HEK293 (cell line): ENCODE data around the gene AFAP1L2.

Experiments
- CTCF ChIA-PET: fragments of 350-600 bp; formaldehyde crosslinking; extraction: SDS; loops from one replicate; lab custom pipeline; 2021; ENCODE audit warnings: antibody characterized with exemption; lab: Yijun Ruan, JAX
- POLR2A ChIA-PET: fragments of 300-600 bp; formaldehyde crosslinking; extraction: SDS; loops from one replicate; lab custom pipeline; 2020; ENCODE audit warnings: antibody characterized with exemption, inconsistent platforms; lab: Yijun Ruan, JAX
- H3K27ac ChIP-seq: fragments of 200-500 bp; sonication (Bioruptor generic); 2 replicates; pipeline ENCODE4 v1.5.1; 2014; ENCODE audit warnings: low read depth, low read length, control low read depth, inconsistent platforms; ENCODE audit errors: extremely low read depth
- H3K36me3 ChIP-seq, 2 experiments: fragments of 200-500 bp in 1 of 2; sonication (Bioruptor generic) in 1 of 2; 1 replicate in 1 of 2; 2 replicates in 1 of 2; pipeline ENCODE4 v1.5.1; 2014 to 2017; ENCODE audit warnings: inconsistent platforms in 2 of 2, low read length in 2 of 2; ENCODE audit not compliant: control insufficient read depth in 2 of 2, insufficient read depth in 1 of 2
- H3K4me1 ChIP-seq: fragments of 200-500 bp; sonication (Bioruptor generic); 2 replicates; pipeline ENCODE4 v1.5.1; 2014; ENCODE audit warnings: mild to moderate bottlenecking, low read length, inconsistent platforms; ENCODE audit not compliant: control insufficient read depth, insufficient read depth
- H3K4me3 ChIP-seq: 2 replicates; pipeline ENCODE4 v1.5.1; 2011; ENCODE audit warnings: low read depth, mild to moderate bottlenecking, control low read depth, low read length, moderate library complexity
- H3K9me3 ChIP-seq: fragments of 200-500 bp; sonication (Bioruptor generic); 2 replicates; pipeline ENCODE4 v1.5.1; 2014; ENCODE audit warnings: low read depth, low read length, inconsistent platforms; ENCODE audit not compliant: control insufficient read depth, insufficient read depth
- HOXD13 ChIP-seq: sonication (generic); formaldehyde crosslinking; IDR thresholded peaks from 2 replicates; pipeline ENCODE4 v1.8.0; 2022; ENCODE audit warnings: missing genetic modification reagents, borderline replicate concordance
- KLF7 ChIP-seq: fragments of 450-650 bp; formaldehyde crosslinking; IDR thresholded peaks from 2 replicates; pipeline ENCODE4 v1.5.1; 2016; ENCODE audit warnings: missing biosample characterization, missing genetic modification characterization, borderline replicate concordance
- OVOL3 ChIP-seq: fragments of 450-650 bp; formaldehyde crosslinking; IDR thresholded peaks from 2 replicates; pipeline ENCODE4 v1.5.1; 2016; ENCODE audit warnings: missing biosample characterization, missing genetic modification characterization
- RBAK ChIP-seq: fragments of 450-650 bp; formaldehyde crosslinking; IDR thresholded peaks from 2 replicates; pipeline ENCODE4 v1.5.1; 2016; ENCODE audit warnings: missing biosample characterization, missing genetic modification characterization
- SALL2 ChIP-seq: fragments of 450-650 bp; formaldehyde crosslinking; IDR thresholded peaks from 2 replicates; pipeline ENCODE4 v1.5.0; 2017; ENCODE audit warnings: missing biosample characterization, mild to moderate bottlenecking, missing genetic modification characterization, borderline replicate concordance
- ZBTB10 ChIP-seq: fragments of 450-650 bp; formaldehyde crosslinking; IDR thresholded peaks from 2 replicates; pipeline ENCODE4 v1.5.1; 2016; ENCODE audit warnings: missing biosample characterization, missing genetic modification characterization
- ZBTB20 ChIP-seq: fragments of 450-650 bp; formaldehyde crosslinking; IDR thresholded peaks from 2 replicates; pipeline ENCODE4 v1.5.1; 2016; ENCODE audit warnings: missing biosample characterization, missing genetic modification characterization
- ZFHX2 ChIP-seq: fragments of 450-650 bp; formaldehyde crosslinking; conservative IDR thresholded peaks from 2 replicates; pipeline ENCODE4 v1.5.1; 2016; ENCODE audit warnings: missing biosample characterization, missing genetic modification characterization
- ZFP69B ChIP-seq: fragments of 450-650 bp; formaldehyde crosslinking; IDR thresholded peaks from 2 replicates; pipeline ENCODE4 v1.5.1; 2016; ENCODE audit warnings: missing biosample characterization, missing genetic modification characterization
- ZNF10 ChIP-seq: fragments of 450-650 bp; formaldehyde crosslinking; IDR thresholded peaks from 2 replicates; pipeline ENCODE4 v1.5.1; 2017; ENCODE audit warnings: missing biosample characterization, missing genetic modification characterization
- ZNF140 ChIP-seq: fragments of 450-650 bp; formaldehyde crosslinking; IDR thresholded peaks from 2 replicates; pipeline ENCODE4 v1.5.1; 2016; ENCODE audit warnings: missing biosample characterization, missing genetic modification characterization
- ZNF169 ChIP-seq: fragments of 450-650 bp; formaldehyde crosslinking; IDR thresholded peaks from 2 replicates; pipeline ENCODE4 v1.5.1; 2016; ENCODE audit warnings: missing biosample characterization, missing genetic modification characterization
- ZNF274 ChIP-seq, 2 experiments: fragments of 200-500 bp in 1 of 2; fragments of 450-650 bp in 1 of 2; sonication (Bioruptor generic) in 1 of 2; formaldehyde crosslinking in 1 of 2; IDR thresholded peaks; 2 replicates each; pipeline versions ENCODE4 v1.5.1 to v1.6.1; 2014 to 2016; ENCODE audit warnings: borderline replicate concordance in 1 of 2, inconsistent platforms in 1 of 2, low read length in 1 of 2, missing biosample characterization in 1 of 2, missing genetic modification characterization in 1 of 2
- ZNF280D ChIP-seq: fragments of 450-650 bp; formaldehyde crosslinking; IDR thresholded peaks from 2 replicates; pipeline ENCODE4 v1.5.1; 2016; ENCODE audit warnings: missing biosample characterization, missing genetic modification characterization
- ZNF350 ChIP-seq: fragments of 450-650 bp; formaldehyde crosslinking; IDR thresholded peaks from 2 replicates; pipeline ENCODE4 v1.5.0; 2017; ENCODE audit warnings: missing biosample characterization, mild to moderate bottlenecking, missing genetic modification characterization
- ZNF394 ChIP-seq: fragments of 450-650 bp; formaldehyde crosslinking; IDR thresholded peaks from 2 replicates; pipeline ENCODE4 v1.5.1; 2016; ENCODE audit warnings: missing biosample characterization, missing genetic modification characterization, mild to moderate bottlenecking, moderate library complexity, borderline replicate concordance
- ZNF624 ChIP-seq: fragments of 450-650 bp; formaldehyde crosslinking; IDR thresholded peaks from 2 replicates; pipeline ENCODE4 v1.5.1; 2017; ENCODE audit warnings: missing biosample characterization, missing genetic modification characterization
- ZNF658 ChIP-seq: fragments of 450-650 bp; formaldehyde crosslinking; IDR thresholded peaks from 2 replicates; pipeline ENCODE4; 2016; ENCODE audit warnings: missing biosample characterization, missing genetic modification characterization
- ZNF837 ChIP-seq: fragments of 450-650 bp; formaldehyde crosslinking; IDR thresholded peaks from 2 replicates; pipeline ENCODE4 v1.5.1; 2016; ENCODE audit warnings: missing biosample characterization, missing genetic modification characterization
- ZXDB ChIP-seq: fragments of 450-650 bp; formaldehyde crosslinking; IDR thresholded peaks from 2 replicates; pipeline ENCODE4 v1.5.1; 2016; ENCODE audit warnings: missing biosample characterization, missing genetic modification characterization

The AFAP1L2 gene

GRCh38 chr10:114288424-114289095 lies 115.7 kb downstream of the AFAP1L2 start:
- Histone ChIP-seq H3K9me3 (no peaks in the 10 kb centered on the region), H3K4me3 (no peak overlapping the region), H3K36me3 (no peaks in the 10 kb centered on the region), H3K4me1 (no peaks in the 10 kb centered on the region), H3K27ac (no peak overlapping the region)
- TF ChIP-seq ZNF280D (tag by site-specific recombination) (no peak), ZNF140 (tag by site-specific recombination) (no peak), ZFP69B (tag by site-specific recombination) (no peak), ZNF837 (tag by site-specific recombination) (no peak), HOXD13 (CRISPR knock-in tag) (no peak), ZXDB (no peak), ZBTB10 (no peak), ZNF350 (tag by site-specific recombination) (no peak), SALL2 (no peak), KLF7 (no peak), ZNF624 (no peak), RBAK (tag by site-specific recombination) (no peak), ZNF274 (IDR thresholded peaks at IDR 0.05; ENCODE audit: low read length) (no peak), ZNF274 (tag by site-specific recombination; IDR thresholded peaks at IDR 0.05; ENCODE audit: borderline replicate concordance) (no peak), OVOL3 (tag by site-specific recombination) (no peak), ZNF658 (no peak), ZFHX2 (no peak), ZNF394 (tag by site-specific recombination) (no peak), ZNF10 (tag by site-specific recombination) (no peak), ZNF169 (no peak)
- ChIA-PET POLR2A (no interaction called here), CTCF (interaction anchor here (0.6 to 2.3 kb wide), 3 partner anchors 15 to 536 kb away, joined by 3 to 7 read pairs (median 4); no protein-coding TSS in a partner anchor)

- Histone ChIP-seq H3K36me3 (no peaks in the 10 kb centered on the region), H3K9me3 (no peaks in the 10 kb centered on the region), H3K4me1 (no peaks in the 10 kb centered on the region), H3K4me3 (no peak overlapping the region), H3K27ac (no peak overlapping the region)
- TF ChIP-seq ZBTB20 (tag by site-specific recombination) = no peak
- ChIA-PET CTCF (interaction anchor here (0.6 to 0.7 kb wide), 3 partner anchors 110 to 843 kb away, joined by 3 to 4 read pairs (median 3); no protein-coding TSS in a partner anchor), POLR2A (no interaction called here)
Measured at GRCh38 chr10:114286921-114287320, 117.4 kb downstream of the AFAP1L2 start.
